Panc1 (cell line): Measurements from ENCODE around the gene LARP4B. TPM values are rescaled to one million over a fixed set of nuclear protein-coding genes. Genes with fewer than 3 reads are reported as not detected.

ENCODE experiments used
- ATAC-seq: fragments of 200-7000 bp; cut with Tn5 transposase; 2 replicates; pipeline ENCODE4 v1.9.1; 2020; ENCODE audit warnings: mild to moderate bottlenecking, moderate library complexity
- BruUV-seq: library from RNA; stranded (reverse); fragments of 400-500 nt; replicated peaks from 2 replicates; lab custom pipeline; 2021; lab: Mats Ljungman, UMichigan
- CTCF ChIA-PET: fragments of 300-600 bp; sonication (Branson Sonifier 250); formaldehyde crosslinking; loops from one replicate; lab custom pipeline; 2022; ENCODE audit warnings: antibody characterized with exemption; lab: Charles Lee
- POLR2A ChIA-PET: fragments of 300-600 bp; sonication (Branson Sonifier 250); formaldehyde crosslinking; loops from one replicate; lab custom pipeline; 2022; ENCODE audit warnings: antibody characterized with exemption; lab: Charles Lee
- DNase-seq: peaks from one replicate; pipeline ENCODE4 v3.0.0-alpha.2; 2010; ENCODE audit warnings: low read depth, low spot score
- H3K27ac ChIP-seq: 2 replicates; pipeline ENCODE4 v1.5.1; 2011; ENCODE audit warnings: mild to moderate bottlenecking, low read length, inconsistent platforms
- H3K27me3 ChIP-seq: fragments of 200-500 bp; sonication (Bioruptor generic); 2 replicates; pipeline ENCODE4 v1.6.0; 2014; ENCODE audit warnings: low read length, inconsistent platforms; ENCODE audit not compliant: control insufficient read depth, insufficient read depth
- H3K36me3 ChIP-seq: fragments of 200-500 bp; sonication (Bioruptor generic); 2 replicates; pipeline ENCODE4 v1.5.1; 2014; ENCODE audit warnings: inconsistent platforms, mild to moderate bottlenecking, low read length, moderate library complexity; ENCODE audit not compliant: control insufficient read depth, insufficient read depth
- H3K4me1 ChIP-seq: 2 replicates; pipeline ENCODE4 v1.5.1; 2011; ENCODE audit warnings: inconsistent platforms, mild to moderate bottlenecking, low read length, moderate library complexity; ENCODE audit not compliant: control insufficient read depth, insufficient read depth
- H3K4me3 ChIP-seq, 2 experiments: 2 replicates each; pipeline ENCODE4 v1.5.1; 2011 to 2012; ENCODE audit warnings: low read depth in 2 of 2, low read length in 2 of 2, mild to moderate bottlenecking in 2 of 2, inconsistent platforms in 1 of 2, moderate library complexity in 1 of 2
- H3K9me3 ChIP-seq: fragments of 200-500 bp; sonication (Bioruptor generic); 2 replicates; pipeline ENCODE4 v1.5.1; 2014; ENCODE audit warnings: low read depth, mild to moderate bottlenecking, inconsistent platforms, low read length, moderate library complexity; ENCODE audit not compliant: control insufficient read depth, insufficient read depth
- CTCF ChIP-seq: fragments of 450-650 bp; IDR thresholded peaks from 2 replicates; pipeline ENCODE4 v1.5.1; 2017; ENCODE audit warnings: mild to moderate bottlenecking
- POLR2AphosphoS5 ChIP-seq: IDR thresholded peaks from 2 replicates; pipeline ENCODE4 v1.6.1; 2012; ENCODE audit warnings: mild to moderate bottlenecking, low read depth, low read length, moderate library complexity
- REST ChIP-seq, 2 experiments: IDR thresholded peaks; 2 replicates each; pipeline ENCODE4 v1.6.1; 2011 to 2012; ENCODE audit warnings: low read depth in 2 of 2, control low read depth in 1 of 2, low read length in 1 of 2, mild to moderate bottlenecking in 1 of 2, moderate library complexity in 1 of 2; ENCODE audit not compliant: insufficient read depth in 1 of 2
- SIN3A ChIP-seq: IDR thresholded peaks from 2 replicates; pipeline ENCODE4 v1.6.1; 2012; ENCODE audit warnings: low read depth, mild to moderate bottlenecking, low read length, moderate library complexity, borderline replicate concordance; ENCODE audit not compliant: insufficient read depth
- TCF7L2 ChIP-seq: IDR thresholded peaks from 2 replicates; pipeline ENCODE4 v1.6.1; 2011; ENCODE audit warnings: mild to moderate bottlenecking, low read depth, low read length, inconsistent platforms
- in situ Hi-C: cut with HindIII; loops from 2 replicates; pipeline ENCODE4 v1.10.0; 2016; ENCODE audit warnings: low sequenced_read_pairs, low pct_unique_long_range_greater_than_20kb
- intact Hi-C: fragments of 100-400 bp; cut with micrococcal nuclease; formaldehyde crosslinking; loops from one replicate; pipeline ENCODE4 v1.10.0; 2022; ENCODE audit not compliant: unreplicated experiment
- total RNA-seq: library from RNA; stranded (reverse); gene quantifications from one replicate; pipeline ENCODE4 v1.2.1, GENCODE V29; 2021; ENCODE audit not compliant: unreplicated experiment

Gene LARP4B
- total RNA-seq, 1 experiment from 2014 or later: 87.0 TPM

- ATAC-seq (no peak), DNase-seq (no peak)
- CTCF ChIA-PET: no interaction called here
- in situ Hi-C loops (no loop called here), intact Hi-C loops (no loop called here)
- POLR2A ChIA-PET: no interaction called here
- Histone ChIP-seq H3K36me3 (peaks cover 2% of the 10 kb centered on the region; the same call in 1 of the 2 replicates), H3K9me3 (no peaks in the 10 kb centered on the region), H3K27ac (no peak overlapping the region), H3K4me1 (no peaks in the 10 kb centered on the region; the same call in 1 of the 2 replicates), H3K4me3 (no peak overlapping the region), H3K27me3 (no peaks in the 10 kb centered on the region)
- no TSS peak for BruUV-seq
- no peak for TF ChIP-seq SIN3A
- no peak for TF ChIP-seq CTCF
- no peak for TF ChIP-seq POLR2AphosphoS5
- no peak for TF ChIP-seq REST (IDR thresholded peaks at IDR 0.05; ENCODE audit: insufficient read depth in 1 of 2, low read depth in 2 of 2, low read length in 1 of 2)
- TF ChIP-seq TCF7L2: no peak
Observed at GRCh38 chr10:836782-837181, 94.7 kb downstream of the LARP4B start.

- in situ Hi-C loops: no loop called here
- peaks cover 4% of the 10 kb centered on the region; the same call in 1 of the 2 replicates for H3K36me3 ChIP-seq
- no peak overlapping the region for H3K4me3 ChIP-seq
- POLR2A ChIA-PET: no interaction called here
- DNase-seq: no peak
- BruUV-seq: no TSS peak
- no peak for ATAC-seq
- no peaks in the 10 kb centered on the region for H3K27me3 ChIP-seq
- TF ChIP-seq POLR2AphosphoS5 (no peak), REST (IDR thresholded peaks at IDR 0.05; ENCODE audit: insufficient read depth in 1 of 2, low read depth in 2 of 2, low read length in 1 of 2) (no peak), TCF7L2 (no peak), CTCF (no peak), SIN3A (no peak)
- intact Hi-C loops: no loop called here
- no peaks in the 10 kb centered on the region for H3K9me3 ChIP-seq
- H3K27ac ChIP-seq: no peak overlapping the region
- no peaks in the 10 kb centered on the region; the same call in 1 of the 2 replicates for H3K4me1 ChIP-seq
- CTCF ChIA-PET: no interaction called here
Observed at GRCh38 chr10:834493-834892, 97.0 kb downstream of the LARP4B start.
